ACC112 (cell line): Measurements from ENCODE around the gene C3AR1.

ENCODE experiments used
- H2AFZ ChIP-seq: fragments of 200-600 bp; sonication (generic); one replicate; pipeline ENCODE4 v1.6.0; 2017; ENCODE audit warnings: antibody characterized with exemption, low read length; ENCODE audit not compliant: unreplicated experiment
- H3K27ac ChIP-seq: fragments of 200-600 bp; sonication (generic); 2 replicates; pipeline ENCODE4 v1.5.1; 2014; ENCODE audit warnings: low read depth, mild to moderate bottlenecking, antibody characterized with exemption, low read length, moderate library complexity
- H3K27me3 ChIP-seq: fragments of 200-600 bp; sonication (generic); 2 replicates; pipeline ENCODE4 v1.6.1; 2014; ENCODE audit warnings: mild to moderate bottlenecking, antibody characterized with exemption, low read length, moderate library complexity, mixed read lengths; ENCODE audit not compliant: insufficient read depth
- H3K36me3 ChIP-seq: fragments of 200-600 bp; sonication (generic); 2 replicates; pipeline ENCODE4 v1.6.1; 2016; ENCODE audit warnings: mild to moderate bottlenecking, antibody characterized with exemption, low read length, moderate library complexity, mixed read lengths; ENCODE audit not compliant: insufficient read depth
- H3K4me1 ChIP-seq: fragments of 200-600 bp; sonication (generic); one replicate; pipeline ENCODE4 v1.6.1; 2016; ENCODE audit warnings: low read length, mixed read lengths; ENCODE audit not compliant: insufficient read depth, unreplicated experiment, control insufficient read depth
- H3K4me3 ChIP-seq: fragments of 200-600 bp; sonication (generic); 2 replicates; pipeline ENCODE4 v1.5.1; 2014; ENCODE audit warnings: mild to moderate bottlenecking, low read depth, low read length
- H3K79me2 ChIP-seq: fragments of 200-600 bp; sonication (generic); one replicate; pipeline ENCODE4 v1.6.0; 2016; ENCODE audit warnings: low read length; ENCODE audit not compliant: control insufficient read depth, unreplicated experiment, insufficient read depth

C3AR1 gene

GRCh38 chr12:8058506-8058905 lies 7.7 kb downstream of the C3AR1 start:
- Histone ChIP-seq H3K27me3 (no peaks in the 10 kb centered on the region), H3K36me3 (no peaks in the 10 kb centered on the region), H3K4me3 (no peak overlapping the region), H3K4me1 (peaks cover 19% of the 10 kb centered on the region), H3K79me2 (no peaks in the 10 kb centered on the region), H2AFZ (peak overlapping the region; percentile 7), H3K27ac (peak overlapping the region; percentile 86)

- Histone ChIP-seq H2AFZ (no peak overlapping the region), H3K36me3 (no peaks in the 10 kb centered on the region), H3K79me2 (no peaks in the 10 kb centered on the region), H3K27me3 (no peaks in the 10 kb centered on the region), H3K4me3 (no peak overlapping the region), H3K27ac (peak overlapping the region; percentile 86), H3K4me1 (peaks cover 19% of the 10 kb centered on the region)
Observed at GRCh38 chr12:8057839-8058238, 8.3 kb downstream of the C3AR1 start.

GRCh38 chr12:8057306-8057705 lies 8.9 kb downstream of the C3AR1 start:
- Histone ChIP-seq H3K27ac (peak overlapping the region; percentile 86), H2AFZ (no peak overlapping the region), H3K36me3 (no peaks in the 10 kb centered on the region), H3K4me1 (peaks cover 19% of the 10 kb centered on the region), H3K4me3 (no peak overlapping the region), H3K79me2 (no peaks in the 10 kb centered on the region), H3K27me3 (no peaks in the 10 kb centered on the region)

- Histone ChIP-seq H3K4me1 (peaks cover 19% of the 10 kb centered on the region), H3K4me3 (no peak overlapping the region), H3K27me3 (no peaks in the 10 kb centered on the region), H2AFZ (no peak overlapping the region), H3K79me2 (no peaks in the 10 kb centered on the region), H3K36me3 (no peaks in the 10 kb centered on the region; the same call in 1 of the 2 replicates), H3K27ac (no peak overlapping the region)
Observed at GRCh38 chr12:8054816-8055215, 11.3 kb downstream of the C3AR1 start.

GRCh38 chr12:8052679-8053078 lies 13.5 kb downstream of the C3AR1 start:
- H3K79me2 ChIP-seq = no peaks in the 10 kb centered on the region
- H3K4me1 ChIP-seq = peaks cover 9% of the 10 kb centered on the region
- H2AFZ ChIP-seq = no peak overlapping the region
- no peak overlapping the region for H3K27ac ChIP-seq
- no peaks in the 10 kb centered on the region for H3K27me3 ChIP-seq
- no peak overlapping the region for H3K4me3 ChIP-seq
- no peaks in the 10 kb centered on the region; the same call in 1 of the 2 replicates for H3K36me3 ChIP-seq

GRCh38 chr12:8050600-8051250 lies 15.4 kb downstream of the C3AR1 start:
- Histone ChIP-seq H3K4me1 (no peaks in the 10 kb centered on the region), H3K79me2 (no peaks in the 10 kb centered on the region), H3K27me3 (no peaks in the 10 kb centered on the region), H3K36me3 (peaks cover 6% of the 10 kb centered on the region; the same call in 1 of the 2 replicates), H2AFZ (no peak overlapping the region), H3K27ac (no peak overlapping the region), H3K4me3 (no peak overlapping the region)

- Histone ChIP-seq H2AFZ (no peak overlapping the region), H3K4me3 (no peak overlapping the region), H3K27me3 (no peaks in the 10 kb centered on the region), H3K4me1 (no peaks in the 10 kb centered on the region), H3K27ac (no peak overlapping the region), H3K36me3 (peaks cover 6% of the 10 kb centered on the region; the same call in 1 of the 2 replicates), H3K79me2 (no peaks in the 10 kb centered on the region)
Observed at GRCh38 chr12:8048906-8049305, 17.3 kb downstream of the C3AR1 start.

- Histone ChIP-seq H3K27me3 (no peaks in the 10 kb centered on the region), H3K79me2 (no peaks in the 10 kb centered on the region), H3K4me1 (no peaks in the 10 kb centered on the region), H3K36me3 (peaks cover 6% of the 10 kb centered on the region; the same call in 1 of the 2 replicates), H3K27ac (no peak overlapping the region), H2AFZ (no peak overlapping the region), H3K4me3 (no peak overlapping the region)
Observed at GRCh38 chr12:8047842-8048241, 18.3 kb downstream of the C3AR1 start.

- H3K27ac ChIP-seq = no peak overlapping the region
- no peaks in the 10 kb centered on the region for H3K4me1 ChIP-seq
- no peak overlapping the region for H3K4me3 ChIP-seq
- H3K27me3 ChIP-seq = no peaks in the 10 kb centered on the region
- H3K79me2 ChIP-seq = no peaks in the 10 kb centered on the region
- H2AFZ ChIP-seq = no peak overlapping the region
- peaks cover 6% of the 10 kb centered on the region; the same call in 1 of the 2 replicates for H3K36me3 ChIP-seq
Observed at GRCh38 chr12:8045952-8046944, 19.9 kb downstream of the C3AR1 start.

- Histone ChIP-seq H2AFZ (no peak overlapping the region), H3K79me2 (peaks cover 17% of the 10 kb centered on the region), H3K27ac (no peak overlapping the region), H3K4me3 (no peak overlapping the region), H3K4me1 (peaks cover 18% of the 10 kb centered on the region), H3K36me3 (peaks cover 3% of the 10 kb centered on the region; the same call in 1 of the 2 replicates), H3K27me3 (no peaks in the 10 kb centered on the region)
Observed at GRCh38 chr12:8040791-8041190, 25.4 kb downstream of the C3AR1 start.
